Fibroblast of skin of right quadriceps (primary cell): ENCODE results near the gene MRPL37.
"Not testable (repeated sequence)": the region's sequence is repeated elsewhere in the genome, so short reads cannot be mapped to it uniquely, and the experiment has no call there.

Experiments
- DNase-seq: peaks from one replicate; pipeline ENCODE4 v3.0.0-alpha.2; 2013

The MRPL37 gene

GRCh38 chr1:54172614-54173599, 27.1 kb upstream of the MRPL37 start:
- DNase-seq, result peak; percentile 54

- no peak for DNase-seq
Observed at GRCh38 chr1:54173681-54174080, 26.3 kb upstream of the MRPL37 start.

GRCh38 chr1:54174106-54174505, 25.9 kb upstream of the MRPL37 start:
- no peak for DNase-seq

- no peak for DNase-seq
Observed at GRCh38 chr1:54176621-54177327, 23.2 kb upstream of the MRPL37 start.

- DNase-seq, result no peak
Observed at GRCh38 chr1:54177726-54178125, 22.2 kb upstream of the MRPL37 start.

GRCh38 chr1:54178296-54179070, 21.5 kb upstream of the MRPL37 start:
- DNase-seq, result no peak

GRCh38 chr1:54180701-54181360, 19.1 kb upstream of the MRPL37 start:
- DNase-seq, result no peak

- no peak for DNase-seq
Observed at GRCh38 chr1:54186056-54186455, 13.9 kb upstream of the MRPL37 start.

- no peak for DNase-seq
Observed at GRCh38 chr1:54188291-54188690, 11.7 kb upstream of the MRPL37 start.

- DNase-seq, result no peak
Observed at GRCh38 chr1:54190526-54190925, 9.4 kb upstream of the MRPL37 start.

GRCh38 chr1:54191525-54191924, 8.4 kb upstream of the MRPL37 start:
- no peak for DNase-seq

- no peak for DNase-seq
Observed at GRCh38 chr1:54193453-54193852, 6.5 kb upstream of the MRPL37 start.

GRCh38 chr1:54199151-54199764, 709 bp upstream of the MRPL37 start:
- no peak for DNase-seq

GRCh38 chr1:54200519-54200997, 591 bp downstream of the MRPL37 start:
- DNase-seq, result no peak

GRCh38 chr1:54204199-54204598, 4.2 kb downstream of the MRPL37 start:
- no peak for DNase-seq

- no peak for DNase-seq
Observed at GRCh38 chr1:54207287-54207686, 7.3 kb downstream of the MRPL37 start.

GRCh38 chr1:54207896-54208295, 7.9 kb downstream of the MRPL37 start:
- not testable (repeated sequence) for DNase-seq

- no peak for DNase-seq
Observed at GRCh38 chr1:54212872-54213271, 12.9 kb downstream of the MRPL37 start.

- no peak for DNase-seq
Observed at GRCh38 chr1:54215523-54215922, 15.6 kb downstream of the MRPL37 start.

- no peak for DNase-seq
Observed at GRCh38 chr1:54218883-54219687, 19.1 kb downstream of the MRPL37 start.

- no peak for DNase-seq
Observed at GRCh38 chr1:54219688-54220003, 19.7 kb downstream of the MRPL37 start.
